PFSK-1 (cell line): Measurements from ENCODE around the gene RASL11A.

ENCODE experiments used
- FOXP2 ChIP-seq: optimal IDR thresholded peaks from 2 replicates; pipeline ENCODE3; 2011; ENCODE audit warnings: borderline replicate concordance, control low read depth, inconsistent platforms; ENCODE audit not compliant: insufficient read depth; ENCODE audit errors: extremely low read length, extremely low read depth
- POLR2AphosphoS5 ChIP-seq: IDR thresholded peaks from 2 replicates; pipeline ENCODE4 v1.6.1; 2012; ENCODE audit warnings: low read depth, mild to moderate bottlenecking, control low read depth, low read length, moderate library complexity
- REST ChIP-seq, 2 experiments: IDR thresholded peaks; 2 replicates each; pipeline versions ENCODE4 v1.6.1 to v1.8.0; 2011 to 2012; ENCODE audit warnings: low read depth in 2 of 2, low read length in 2 of 2, control low read depth in 1 of 2, inconsistent platforms in 1 of 2, mild to moderate bottlenecking in 1 of 2, moderate library complexity in 1 of 2; ENCODE audit not compliant: insufficient read depth in 1 of 2
- SIN3A ChIP-seq: IDR thresholded peaks from 2 replicates; pipeline ENCODE4 v1.6.1; 2012; ENCODE audit warnings: mild to moderate bottlenecking, low read length, moderate library complexity, borderline replicate concordance; ENCODE audit not compliant: insufficient read depth
- TAF1 ChIP-seq: IDR thresholded peaks from 2 replicates; pipeline ENCODE4 v1.6.1; 2012; ENCODE audit warnings: low read length, control low read depth, borderline replicate concordance; ENCODE audit not compliant: insufficient read depth

RASL11A gene

GRCh38 chr13:27306364-27306763 lies 35.7 kb downstream of the RASL11A start:
- no peak for TF ChIP-seq FOXP2
- TF ChIP-seq SIN3A, result no peak
- no peak for TF ChIP-seq POLR2AphosphoS5
- no peak for TF ChIP-seq REST (IDR thresholded peaks at IDR 0.05; ENCODE audit: insufficient read depth in 1 of 2, low read depth in 2 of 2, low read length in 2 of 2)
- TF ChIP-seq TAF1, result no peak

GRCh38 chr13:27308941-27309340 lies 38.3 kb downstream of the RASL11A start:
- TF ChIP-seq SIN3A (no peak), POLR2AphosphoS5 (no peak), TAF1 (no peak), REST (IDR thresholded peaks at IDR 0.05; ENCODE audit: insufficient read depth in 1 of 2, low read depth in 2 of 2, low read length in 2 of 2) (no peak), FOXP2 (no peak)

- no peak for TF ChIP-seq SIN3A
- TF ChIP-seq POLR2AphosphoS5, result no peak
- no peak for TF ChIP-seq REST (IDR thresholded peaks at IDR 0.05; ENCODE audit: insufficient read depth in 1 of 2, low read depth in 2 of 2, low read length in 2 of 2)
- no peak for TF ChIP-seq TAF1
- no peak for TF ChIP-seq FOXP2
These were observed 38.9 kb downstream of the RASL11A start for GRCh38 chr13:27309401-27309958.

- TF ChIP-seq FOXP2, result no peak
- TF ChIP-seq TAF1, result no peak
- no peak for TF ChIP-seq POLR2AphosphoS5
- TF ChIP-seq SIN3A, result no peak
- no peak for TF ChIP-seq REST (IDR thresholded peaks at IDR 0.05; ENCODE audit: insufficient read depth in 1 of 2, low read depth in 2 of 2, low read length in 2 of 2)
These were observed 39.5 kb downstream of the RASL11A start for GRCh38 chr13:27309967-27310598.
